OCI-LY7 (cell line): ENCODE measurements around the gene REX1BD. TPM values are rescaled to one million over a fixed set of nuclear protein-coding genes. Genes with fewer than 3 reads are reported as not detected.
"Not testable (repeated sequence)": the region's sequence is repeated elsewhere in the genome, so short reads cannot be mapped to it uniquely, and the experiment has no call there.

Source experiments
- Bru-seq: library from RNA; stranded (reverse); fragments of 400-500 nt; gene quantifications from one replicate; lab custom pipeline; 2021; lab: Mats Ljungman, UMichigan
- BruChase-seq, 2 experiments: library from RNA; stranded (reverse); fragments of 400-500 nt; gene quantifications; one replicate each; lab custom pipeline; 2021; lab: Mats Ljungman, UMichigan
- BruUV-seq: library from RNA; stranded (reverse); fragments of 400-500 nt; replicated peaks from 2 replicates; lab custom pipeline; 2021; lab: Mats Ljungman, UMichigan
- CTCF ChIA-PET: fragments of 300-600 bp; sonication (Branson Sonifier 250); formaldehyde crosslinking; loops from one replicate; lab custom pipeline; 2022; ENCODE audit warnings: antibody characterized with exemption; ENCODE audit not compliant: unreplicated experiment; lab: Charles Lee
- POLR2A ChIA-PET: fragments of 300-600 bp; sonication (Branson Sonifier 250); formaldehyde crosslinking; loops from one replicate; lab custom pipeline; 2022; ENCODE audit warnings: antibody characterized with exemption; lab: Charles Lee
- DNase-seq: peaks from one replicate; pipeline ENCODE4 v3.0.0-alpha.2; 2015; ENCODE audit warnings: low spot score
- H2AFZ ChIP-seq: fragments of 200-600 bp; sonication (generic), shearing (Covaris generic); 2 replicates; pipeline ENCODE4 v1.6.1; 2014; ENCODE audit warnings: mild to moderate bottlenecking, antibody characterized with exemption, low read length, moderate library complexity
- H3K27ac ChIP-seq: fragments of 200-600 bp; sonication (generic); 2 replicates; pipeline ENCODE4 v1.5.1; 2014; ENCODE audit warnings: mixed run types, low read depth, mild to moderate bottlenecking, moderate library complexity, low read length, inconsistent platforms; ENCODE audit not compliant: poor library complexity, severe bottlenecking
- H3K36me3 ChIP-seq: fragments of 200-600 bp; sonication (generic); 2 replicates; pipeline ENCODE4 v1.6.1; 2014; ENCODE audit warnings: mild to moderate bottlenecking, antibody characterized with exemption, low read length, moderate library complexity, mixed read lengths; ENCODE audit not compliant: insufficient read depth
- H3K4me1 ChIP-seq: fragments of 200-600 bp; sonication (generic); 2 replicates; pipeline ENCODE4 v1.5.1; 2014; ENCODE audit warnings: mild to moderate bottlenecking, low read length; ENCODE audit not compliant: insufficient read depth, poor library complexity, severe bottlenecking
- H3K4me2 ChIP-seq: fragments of 200-600 bp; sonication (generic); 2 replicates; pipeline ENCODE4 v1.6.1; 2014; ENCODE audit warnings: mild to moderate bottlenecking, low read length
- H3K4me3 ChIP-seq: fragments of 200-600 bp; sonication (generic); 2 replicates; pipeline ENCODE4 v1.5.1; 2014; ENCODE audit warnings: mild to moderate bottlenecking, low read depth, low read length; ENCODE audit not compliant: poor library complexity, severe bottlenecking
- H3K79me2 ChIP-seq: fragments of 200-600 bp; sonication (generic); 2 replicates; pipeline ENCODE4 v1.6.1; 2016; ENCODE audit warnings: low read depth, mild to moderate bottlenecking, low read length, moderate library complexity, mixed read lengths; ENCODE audit not compliant: insufficient read depth
- H3K9me2 ChIP-seq: fragments of 200-600 bp; sonication (generic); 2 replicates; pipeline ENCODE4 v1.6.1; 2016; ENCODE audit warnings: mild to moderate bottlenecking, low read length, mixed read lengths; ENCODE audit not compliant: insufficient read depth
- H3K9me3 ChIP-seq: fragments of 200-600 bp; sonication (generic); 2 replicates; pipeline ENCODE4 v1.6.1; 2014; ENCODE audit warnings: mild to moderate bottlenecking, mixed run types, low read length, mixed read lengths
- H4K20me1 ChIP-seq: fragments of 200-600 bp; sonication (generic); 2 replicates; pipeline ENCODE4 v1.6.1; 2014; ENCODE audit warnings: mild to moderate bottlenecking, antibody characterized with exemption, low read length, moderate library complexity, mixed read lengths; ENCODE audit not compliant: insufficient read depth
- CTCF ChIP-seq: fragments of 200-600 bp; sonication (generic); conservative IDR thresholded peaks from 2 replicates; pipeline ENCODE4 v1.5.1; 2014; ENCODE audit warnings: mild to moderate bottlenecking, antibody characterized with exemption, low read length, moderate library complexity, mixed read lengths
- EZH2phosphoT487 ChIP-seq: fragments of 200-600 bp; sonication (generic); IDR thresholded peaks from 2 replicates; pipeline ENCODE4 v1.6.1; 2018; ENCODE audit warnings: low read depth, borderline replicate concordance, mild to moderate bottlenecking, mixed run types, antibody characterized with exemption, low read length, moderate library complexity, mixed read lengths
- intact Hi-C: fragments of 100-400 bp; cut with micrococcal nuclease; formaldehyde crosslinking; loops from one replicate; pipeline ENCODE4 v1.10.0; 2022; ENCODE audit not compliant: unreplicated experiment
- long read RNA-seq: library from polyadenylated mRNA; stranded (forward); transcript quantifications from one replicate; pipeline ENCODE4 v2.0.0, GENCODE V29; 2022
- total RNA-seq, 2 experiments: library from RNA; depleted of rRNA in 1 of 2; stranded (reverse); fragments of >200 nt in 1 of 2; shearing (Covaris generic) in 1 of 2; gene quantifications; 2 replicates each; pipeline ENCODE4 v1.2.3, GENCODE V29; 2014 to 2022

The REX1BD gene
- total RNA-seq (2014; rRNA removed; shearing (Covaris generic)) = 122 and 126 TPM in 2 replicates
- total RNA-seq (2022) = 84.6 and 88.8 TPM in 2 replicates
- percentile 70 among the genes with signal in this experiment for Bru-seq, nascent RNA
- BruChase-seq, experiment 1, labeled RNA remaining after a 6-hour chase = percentile 79 among the genes with signal in this experiment
- percentile 76 among the genes with signal in this experiment for BruChase-seq, experiment 2, labeled RNA remaining after a 2-hour chase
- long read RNA-seq, transcript REX1BD-205 (4 exons, 1,081 nt) = minor isoform, 22 of 112 reads
- long read RNA-seq, transcript REX1BD-203 (1 exons, 2,465 nt) = minor isoform, 6 of 112 reads
- long read RNA-seq, transcript REX1BD-202 (5 exons, 702 nt) = minor isoform, 6 of 112 reads
- long read RNA-seq, transcript REX1BD-201 (5 exons, 839 nt) = major isoform, 36 of 112 reads
- long read RNA-seq, partial matches to known transcripts = 31 of 112 reads
- long read RNA-seq, other reads (novel, unspliced or antisense) = 7 of 112 reads

GRCh38 chr19:18588611-18589379, at the start of gene REX1BD:
Gene REX1BD (plus strand): TSS chr19:18588798. CDS start chr19:18588802, 4 bp downstream.
- no peaks in the 10 kb centered on the region for H4K20me1 ChIP-seq
- no peaks in the 10 kb centered on the region for H3K9me2 ChIP-seq
- H3K4me3 ChIP-seq = peak within 1 kb of the TSS; percentile 68
- BruUV-seq = no TSS peak
- peak within 1 kb of the TSS; percentile 70 for H3K27ac ChIP-seq
- peaks cover 51% of the 10 kb centered on the region for H3K4me1 ChIP-seq
- TF ChIP-seq CTCF (peak; percentile 92), EZH2phosphoT487 (no peak)
- ChIA-PET POLR2A (interaction anchor here (1.0 to 4.9 kb wide), 6 partner anchors 17 to 94 kb away, joined by 3 to 23 read pairs (median 8); partner anchors contain the start of genes FKBP8, KXD1 and UBA52), CTCF (interaction anchor here (0.6 to 1.1 kb wide), 4 partner anchors 51 to 201 kb away, joined by 3 to 12 read pairs (median 4); no protein-coding TSS in a partner anchor)
- peak within 1 kb of the TSS; percentile 80; the same call in 1 of the 2 replicates for H2AFZ ChIP-seq
- intact Hi-C loops = loop anchor here (1.0 to 5.0 kb wide), 6 partner anchors 46 to 244 kb away; partner anchors contain the start of genes ELL, FKBP8, KLHL26 and UPF1
- H3K4me2 ChIP-seq = peak within 1 kb of the TSS; percentile 68
- no peaks in the 10 kb centered on the region for H3K9me3 ChIP-seq
- peaks cover 10% of the 10 kb centered on the region for H3K79me2 ChIP-seq
- peaks cover 17% of the 10 kb centered on the region; the same call in 1 of the 2 replicates for H3K36me3 ChIP-seq
- DNase-seq = peak; percentile 94

GRCh38 chr19:18539372-18539771, 49.2 kb upstream of the REX1BD start:
- Histone ChIP-seq H3K9me3 (no peaks in the 10 kb centered on the region), H3K4me3 (no peak overlapping the region), H4K20me1 (no peaks in the 10 kb centered on the region), H2AFZ (no peak overlapping the region), H3K27ac (no peak overlapping the region), H3K9me2 (no peaks in the 10 kb centered on the region), H3K4me2 (no peak overlapping the region), H3K36me3 (peaks cover 57% of the 10 kb centered on the region), H3K4me1 (peaks cover 15% of the 10 kb centered on the region), H3K79me2 (peaks cover 12% of the 10 kb centered on the region)
- intact Hi-C loops = no loop called here
- POLR2A ChIA-PET = no interaction called here
- no TSS peak for BruUV-seq
- DNase-seq = no peak
- TF ChIP-seq CTCF (no peak), EZH2phosphoT487 (no peak)
- CTCF ChIA-PET = no interaction called here

- Histone ChIP-seq H3K36me3 (peaks cover 55% of the 10 kb centered on the region), H3K79me2 (peaks cover 12% of the 10 kb centered on the region), H3K4me1 (peaks cover 19% of the 10 kb centered on the region)
- DNase-seq, H3K4me2 ChIP-seq, H3K9me3 ChIP-seq, intact Hi-C loops, H2AFZ ChIP-seq, H3K4me3 ChIP-seq, POLR2A ChIA-PET, BruUV-seq, H3K27ac ChIP-seq, CTCF ChIA-PET, H4K20me1 ChIP-seq, H3K9me2 ChIP-seq: not testable (repeated sequence)
Observed at GRCh38 chr19:18540200-18540599, 48.4 kb upstream of the REX1BD start.
